Loucy (cell line): ENCODE data around the gene CMTM8.

Experiments
- EZH2phosphoT487 ChIP-seq: fragments of 200-600 bp; IDR thresholded peaks from 2 replicates; pipeline ENCODE4 v1.6.1; 2018; ENCODE audit warnings: antibody characterized with exemption, mild to moderate bottlenecking, moderate library complexity, borderline replicate concordance
- TF ChIP-seq, protein P1 (sequence below): fragments of 200-600 bp; sonication (generic); conservative IDR thresholded peaks from 2 replicates; pipeline ENCODE4 v1.5.1; 2014; ENCODE audit warnings: mild to moderate bottlenecking, antibody characterized with exemption, low read length

DNA sequence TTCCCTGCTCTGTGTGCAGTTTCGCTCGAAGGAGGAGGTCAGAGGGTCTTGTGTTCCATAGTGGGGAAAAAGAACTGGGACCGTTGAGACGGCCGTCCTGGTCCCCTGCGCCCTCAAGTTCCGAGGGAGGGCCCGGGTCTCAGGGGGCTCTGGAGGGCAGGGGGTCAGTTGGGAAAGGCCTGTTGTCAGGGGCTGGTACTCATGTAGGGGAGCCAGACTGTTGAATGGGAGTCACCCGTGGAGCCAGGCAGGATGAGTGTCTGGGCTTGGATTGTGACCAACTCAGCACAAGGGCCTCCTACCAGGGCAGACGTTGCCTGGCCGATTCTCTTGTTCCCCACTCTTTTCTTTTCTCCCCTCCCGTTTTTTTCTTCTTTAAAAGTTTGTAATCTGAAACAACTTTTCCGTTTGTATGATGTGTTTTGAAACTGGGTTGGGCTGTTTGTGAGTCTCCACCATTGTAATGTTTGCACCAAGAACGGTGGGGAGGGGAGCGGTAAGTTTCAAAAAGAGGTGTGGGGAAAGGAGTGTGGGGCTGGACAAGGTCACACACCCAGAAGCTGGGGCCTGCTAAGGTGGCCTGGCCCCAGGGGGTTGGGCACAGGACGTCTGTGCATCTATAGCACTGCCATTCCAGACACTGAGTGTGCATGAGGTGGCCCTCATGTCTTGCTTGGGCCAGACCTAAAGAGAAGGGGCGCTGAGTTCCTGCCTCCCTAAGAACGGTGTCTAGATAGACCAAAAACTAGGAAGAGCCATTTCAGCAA lies 154.2 kb downstream of the CMTM8 start:
- TF ChIP-seq EZH2phosphoT487, result no peak
- TF ChIP-seq, protein P1, sequence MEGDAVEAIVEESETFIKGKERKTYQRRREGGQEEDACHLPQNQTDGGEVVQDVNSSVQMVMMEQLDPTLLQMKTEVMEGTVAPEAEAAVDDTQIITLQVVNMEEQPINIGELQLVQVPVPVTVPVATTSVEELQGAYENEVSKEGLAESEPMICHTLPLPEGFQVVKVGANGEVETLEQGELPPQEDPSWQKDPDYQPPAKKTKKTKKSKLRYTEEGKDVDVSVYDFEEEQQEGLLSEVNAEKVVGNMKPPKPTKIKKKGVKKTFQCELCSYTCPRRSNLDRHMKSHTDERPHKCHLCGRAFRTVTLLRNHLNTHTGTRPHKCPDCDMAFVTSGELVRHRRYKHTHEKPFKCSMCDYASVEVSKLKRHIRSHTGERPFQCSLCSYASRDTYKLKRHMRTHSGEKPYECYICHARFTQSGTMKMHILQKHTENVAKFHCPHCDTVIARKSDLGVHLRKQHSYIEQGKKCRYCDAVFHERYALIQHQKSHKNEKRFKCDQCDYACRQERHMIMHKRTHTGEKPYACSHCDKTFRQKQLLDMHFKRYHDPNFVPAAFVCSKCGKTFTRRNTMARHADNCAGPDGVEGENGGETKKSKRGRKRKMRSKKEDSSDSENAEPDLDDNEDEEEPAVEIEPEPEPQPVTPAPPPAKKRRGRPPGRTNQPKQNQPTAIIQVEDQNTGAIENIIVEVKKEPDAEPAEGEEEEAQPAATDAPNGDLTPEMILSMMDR, result no peak
